Measurements from ENCODE around the gene IFNA2.
A peak's percentile ranks its signal among the peaks of the same experiment; 100 is the strongest.
"Not testable (repeated sequence)": the region's sequence is repeated elsewhere in the genome, so short reads cannot be mapped to it uniquely, and the experiment has no call there.

The IFNA2 gene

DNA sequence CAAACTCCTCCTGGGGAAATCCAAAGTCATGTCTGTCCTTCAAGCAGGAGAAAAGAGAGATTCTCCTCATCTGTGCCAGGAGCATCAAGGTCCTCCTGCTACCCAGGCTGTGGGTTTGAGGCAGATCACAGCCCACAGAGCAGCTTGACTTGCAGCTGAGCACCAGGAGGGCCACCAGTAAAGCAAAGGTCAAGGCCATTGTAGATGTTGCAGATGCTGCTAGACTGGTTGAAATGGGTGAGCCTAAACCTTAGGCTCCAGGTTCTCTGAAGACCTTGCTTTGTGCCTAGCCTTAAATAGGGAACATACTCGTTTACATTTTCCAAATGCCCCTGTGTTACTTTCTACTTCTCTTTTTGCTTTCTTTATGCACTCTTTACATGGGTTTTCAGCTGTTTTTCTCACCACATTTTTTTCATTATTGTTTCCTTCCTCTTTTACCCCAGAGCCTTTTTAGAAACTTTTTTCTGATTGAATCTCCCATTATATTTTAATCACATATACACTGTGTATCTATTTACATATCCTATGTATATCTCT lies at the start of gene IFNA2:
IFNA2 (minus strand) TSS at position 268 of the 540 bp plus-strand sequence; CDS start at position 199, 69 bp downstream.
- in situ Hi-C loops (cut with HindIII; ENCODE audit: low sequenced_read_pairs) = no loop called here
- TF ChIP-seq, protein P1, sequence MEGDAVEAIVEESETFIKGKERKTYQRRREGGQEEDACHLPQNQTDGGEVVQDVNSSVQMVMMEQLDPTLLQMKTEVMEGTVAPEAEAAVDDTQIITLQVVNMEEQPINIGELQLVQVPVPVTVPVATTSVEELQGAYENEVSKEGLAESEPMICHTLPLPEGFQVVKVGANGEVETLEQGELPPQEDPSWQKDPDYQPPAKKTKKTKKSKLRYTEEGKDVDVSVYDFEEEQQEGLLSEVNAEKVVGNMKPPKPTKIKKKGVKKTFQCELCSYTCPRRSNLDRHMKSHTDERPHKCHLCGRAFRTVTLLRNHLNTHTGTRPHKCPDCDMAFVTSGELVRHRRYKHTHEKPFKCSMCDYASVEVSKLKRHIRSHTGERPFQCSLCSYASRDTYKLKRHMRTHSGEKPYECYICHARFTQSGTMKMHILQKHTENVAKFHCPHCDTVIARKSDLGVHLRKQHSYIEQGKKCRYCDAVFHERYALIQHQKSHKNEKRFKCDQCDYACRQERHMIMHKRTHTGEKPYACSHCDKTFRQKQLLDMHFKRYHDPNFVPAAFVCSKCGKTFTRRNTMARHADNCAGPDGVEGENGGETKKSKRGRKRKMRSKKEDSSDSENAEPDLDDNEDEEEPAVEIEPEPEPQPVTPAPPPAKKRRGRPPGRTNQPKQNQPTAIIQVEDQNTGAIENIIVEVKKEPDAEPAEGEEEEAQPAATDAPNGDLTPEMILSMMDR (IDR thresholded peaks at IDR 0.05; ENCODE audit: low read depth, low read length, missing control alignments) = no peak
- no peak within 1 kb of the TSS for H3K4me3 ChIP-seq (ENCODE audit: low read depth, low read length)
- DNase-seq (ENCODE audit: low read depth) = no peak

DNA sequence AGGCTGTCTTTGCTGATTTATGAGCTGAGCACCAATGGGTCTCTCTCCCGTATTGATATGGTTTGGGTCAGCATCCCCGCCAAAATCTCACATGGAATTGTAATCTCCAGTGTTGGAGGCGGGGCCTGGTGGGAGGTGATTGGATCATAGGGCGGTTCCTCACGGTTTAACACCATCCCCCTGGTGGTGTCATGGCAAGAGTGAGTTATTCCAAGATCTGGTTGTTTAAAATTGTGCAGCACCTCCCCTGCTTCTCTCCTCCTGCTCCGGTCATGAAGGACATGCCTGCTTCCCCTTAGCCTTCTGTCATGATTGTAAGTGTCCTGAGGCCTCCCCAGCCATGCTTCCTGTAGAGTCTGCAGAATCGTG lies 49.8 kb upstream of the IFNA2 start:
- H3K4me3 ChIP-seq (ENCODE audit: low read depth, low read length); DNase-seq (ENCODE audit: low read depth): not testable (repeated sequence)

DNA sequence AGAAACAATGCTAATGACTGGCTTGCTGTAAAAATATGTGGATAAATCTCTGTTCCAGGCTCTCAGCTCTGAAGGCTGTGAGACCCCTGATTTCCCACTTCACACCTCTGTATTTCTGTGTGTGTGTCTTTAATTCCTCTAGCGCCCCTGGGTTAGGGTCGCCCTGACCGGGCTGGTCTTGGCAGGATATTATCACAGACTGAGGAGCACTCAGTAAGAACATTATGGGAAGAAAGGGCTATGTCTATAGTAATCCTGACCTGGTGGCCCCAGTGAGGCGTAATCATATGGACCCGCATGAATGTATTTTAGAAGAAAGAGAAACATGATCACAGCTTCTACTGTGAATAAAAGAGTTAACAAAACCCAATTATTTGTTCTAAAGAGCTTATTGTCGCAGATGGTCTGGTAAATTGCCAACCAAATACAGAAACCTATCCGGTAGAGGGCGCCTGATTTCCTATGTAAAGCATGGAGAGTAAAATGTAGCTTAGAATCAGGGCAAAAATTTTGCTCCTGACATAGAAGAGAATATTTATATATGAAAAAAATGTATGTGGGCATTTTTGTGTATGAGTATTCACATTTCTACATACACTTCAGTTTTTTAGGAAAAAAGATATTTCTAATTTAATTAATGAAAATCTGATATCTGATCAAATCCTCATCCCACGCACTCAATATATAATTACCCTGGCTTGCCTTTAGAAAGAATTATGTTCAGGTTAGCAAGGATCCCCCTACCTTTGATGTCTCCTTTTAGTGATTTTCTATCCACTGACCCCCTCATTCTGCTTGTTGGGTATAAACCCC lies 49.2 kb upstream of the IFNA2 start:
- peak; percentile 69 for DNase-seq (ENCODE audit: low read depth)
- in situ Hi-C loops (cut with HindIII; ENCODE audit: low sequenced_read_pairs) = no loop called here
- TF ChIP-seq, protein P1 (IDR thresholded peaks at IDR 0.05; ENCODE audit: low read depth, low read length, missing control alignments) = peak; percentile 63
- no peak overlapping the region for H3K4me3 ChIP-seq (ENCODE audit: low read depth, low read length)

More for the DNA sequence above, 49.8 kb upstream of the IFNA2 start:
- in situ Hi-C loops (cut with HindIII; ENCODE audit: low sequenced_read_pairs) = not testable (repeated sequence)

DNA sequence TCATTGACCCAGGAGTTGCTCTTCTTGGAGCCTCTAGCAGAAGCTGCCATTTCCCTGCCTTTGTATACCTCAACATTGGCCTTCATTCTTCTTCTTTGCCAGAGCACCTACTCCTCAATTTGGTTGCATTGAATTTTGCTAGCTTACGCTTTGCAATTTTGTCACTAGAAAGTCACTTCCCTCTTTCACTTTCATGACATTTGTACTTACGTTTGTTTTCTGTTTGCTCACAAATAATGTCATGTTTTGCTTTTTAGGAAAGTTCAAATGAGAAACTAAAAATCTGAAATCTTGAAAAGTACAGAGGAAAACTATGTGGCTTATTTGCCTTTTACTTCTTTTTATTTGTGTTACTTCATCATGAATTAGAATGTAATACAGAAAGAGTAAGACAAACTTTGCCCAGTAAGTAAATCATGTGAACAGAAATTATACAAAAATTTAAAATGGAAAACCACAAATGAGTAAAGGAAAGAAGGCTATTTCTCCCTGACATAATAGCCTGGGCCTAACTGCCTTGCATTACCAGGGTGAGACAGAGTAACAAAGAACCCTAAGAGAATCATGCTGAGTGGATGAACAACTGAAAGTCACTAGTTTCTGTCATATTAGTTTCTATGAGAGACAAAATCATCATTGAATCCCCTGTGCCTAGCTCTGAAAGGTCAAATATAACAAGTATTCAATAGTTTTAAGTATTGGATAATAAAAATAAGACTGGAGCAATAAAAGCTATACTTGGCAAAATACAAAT lies 47.7 kb upstream of the IFNA2 start:
- H3K4me3 ChIP-seq (ENCODE audit: low read depth, low read length) = no peak overlapping the region
- in situ Hi-C loops (cut with HindIII; ENCODE audit: low sequenced_read_pairs) = no loop called here
- DNase-seq (ENCODE audit: low read depth) = no peak
- TF ChIP-seq, protein P1 (IDR thresholded peaks at IDR 0.05; ENCODE audit: low read depth, low read length, missing control alignments) = no peak

DNA sequence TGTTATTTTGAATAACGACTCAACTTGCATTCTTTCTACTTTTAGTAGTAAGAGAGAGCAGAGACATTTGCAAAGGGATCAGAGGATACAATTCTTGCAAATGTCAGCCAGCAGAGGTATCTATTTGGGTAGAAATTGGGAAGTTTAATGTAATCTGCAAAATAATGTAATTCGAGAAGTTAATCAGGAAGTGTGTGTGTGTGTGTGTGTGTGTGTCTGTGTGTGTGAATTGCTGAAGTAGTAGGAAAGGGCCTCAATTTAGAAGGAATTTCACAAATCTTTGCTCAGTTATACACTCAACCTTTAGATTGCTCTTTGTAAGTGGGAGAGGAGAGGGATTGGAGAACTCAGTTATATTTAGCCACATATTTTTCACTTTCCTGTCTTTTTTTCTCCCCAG lies 44.0 kb upstream of the IFNA2 start:
- TF ChIP-seq, protein P1 (IDR thresholded peaks at IDR 0.05; ENCODE audit: low read depth, low read length, missing control alignments) = no peak
- no peak overlapping the region for H3K4me3 ChIP-seq (ENCODE audit: low read depth, low read length)
- DNase-seq (ENCODE audit: low read depth) = no peak
- in situ Hi-C loops (cut with HindIII; ENCODE audit: low sequenced_read_pairs) = no loop called here

DNA sequence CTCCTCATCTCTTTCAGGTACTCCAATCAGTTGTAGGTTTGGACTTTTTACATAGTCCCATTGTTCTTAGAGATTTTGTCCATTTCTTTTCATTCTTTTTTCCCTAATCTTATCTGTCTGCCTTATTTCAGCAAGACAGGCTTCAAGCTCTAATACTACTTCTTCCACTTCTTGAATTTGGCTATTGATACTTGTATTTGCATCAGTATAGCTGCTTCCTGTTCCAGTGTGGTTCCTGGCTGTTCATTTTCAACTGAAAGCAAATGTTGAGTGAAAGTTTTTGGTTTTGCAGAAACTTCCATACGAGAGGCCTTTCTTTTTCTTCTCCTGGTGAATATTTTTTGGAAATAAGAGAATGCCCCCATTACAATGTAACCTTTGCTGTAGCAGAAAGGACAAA lies 43.0 kb upstream of the IFNA2 start:
- TF ChIP-seq, protein P1 (IDR thresholded peaks at IDR 0.05; ENCODE audit: low read depth, low read length, missing control alignments) = no peak
- H3K4me3 ChIP-seq (ENCODE audit: low read depth, low read length) = no peak overlapping the region
- DNase-seq (ENCODE audit: low read depth) = no peak
- in situ Hi-C loops (cut with HindIII; ENCODE audit: low sequenced_read_pairs) = no loop called here

Data from astrocyte of the cerebellum (primary cell).